GM18508 (cell line): Measurements from ENCODE around the gene NOXA1.
"Not testable (repeated sequence)": the region's sequence is repeated elsewhere in the genome, so short reads cannot be mapped to it uniquely, and the experiment has no call there.

Source experiments
- ATAC-seq: cut with Tn5 transposase; IDR thresholded peaks from one replicate; pipeline ENCODE4 v1.9.1; 2021; ENCODE audit warnings: moderate number of reproducible peaks; ENCODE audit not compliant: insufficient read depth, unreplicated experiment

The NOXA1 gene

DNA sequence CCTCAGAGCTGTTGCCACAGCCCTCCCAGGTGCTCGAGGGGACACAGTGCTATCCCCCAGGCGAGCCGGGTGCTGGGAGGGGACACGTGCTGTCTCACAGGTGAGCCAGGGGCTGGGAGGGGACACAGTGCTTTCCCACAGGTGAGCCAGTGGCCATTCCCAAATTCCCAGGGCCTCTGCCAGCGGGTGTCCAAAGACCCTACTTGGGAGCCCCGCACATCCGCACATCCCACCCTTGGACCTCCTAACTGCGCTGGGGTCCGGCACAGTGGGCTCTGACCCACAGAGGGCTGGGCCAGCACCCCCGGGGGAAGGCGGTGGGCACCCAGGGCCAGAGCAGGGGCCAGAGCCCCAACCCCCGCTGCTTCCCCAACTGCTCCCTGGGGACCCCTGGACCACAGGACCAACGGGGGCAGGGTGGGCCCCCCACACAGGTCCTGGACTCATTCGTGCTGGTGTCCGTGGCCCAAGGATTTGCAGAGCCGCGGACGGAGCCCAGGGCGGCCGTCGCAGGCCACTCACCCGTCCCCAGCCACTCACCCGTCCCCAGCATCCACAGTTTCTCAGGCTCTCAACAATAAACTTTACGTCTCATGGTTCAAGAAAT lies 18.1 kb upstream of the NOXA1 start:
- ATAC-seq, result no peak

DNA sequence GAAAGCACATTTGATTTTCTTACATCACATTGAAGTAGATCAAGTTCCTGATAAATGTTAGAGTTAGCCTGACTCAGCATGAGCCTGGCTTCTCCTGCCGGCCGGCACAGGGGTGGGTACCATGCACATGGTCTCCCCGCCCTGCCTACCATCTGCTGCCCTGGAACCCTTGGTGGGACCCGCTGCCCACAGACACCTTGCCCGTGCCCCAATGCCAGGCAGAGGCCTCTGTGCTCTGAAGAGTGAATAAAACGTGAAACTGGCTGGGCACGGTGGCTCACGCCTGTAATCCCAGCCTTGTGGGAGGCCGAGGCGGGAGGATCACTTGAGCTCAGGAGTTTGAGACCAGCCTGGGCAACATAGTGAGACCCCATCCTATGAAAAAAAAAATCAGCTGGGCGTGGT lies 17.5 kb upstream of the NOXA1 start:
- no peak for ATAC-seq

DNA sequence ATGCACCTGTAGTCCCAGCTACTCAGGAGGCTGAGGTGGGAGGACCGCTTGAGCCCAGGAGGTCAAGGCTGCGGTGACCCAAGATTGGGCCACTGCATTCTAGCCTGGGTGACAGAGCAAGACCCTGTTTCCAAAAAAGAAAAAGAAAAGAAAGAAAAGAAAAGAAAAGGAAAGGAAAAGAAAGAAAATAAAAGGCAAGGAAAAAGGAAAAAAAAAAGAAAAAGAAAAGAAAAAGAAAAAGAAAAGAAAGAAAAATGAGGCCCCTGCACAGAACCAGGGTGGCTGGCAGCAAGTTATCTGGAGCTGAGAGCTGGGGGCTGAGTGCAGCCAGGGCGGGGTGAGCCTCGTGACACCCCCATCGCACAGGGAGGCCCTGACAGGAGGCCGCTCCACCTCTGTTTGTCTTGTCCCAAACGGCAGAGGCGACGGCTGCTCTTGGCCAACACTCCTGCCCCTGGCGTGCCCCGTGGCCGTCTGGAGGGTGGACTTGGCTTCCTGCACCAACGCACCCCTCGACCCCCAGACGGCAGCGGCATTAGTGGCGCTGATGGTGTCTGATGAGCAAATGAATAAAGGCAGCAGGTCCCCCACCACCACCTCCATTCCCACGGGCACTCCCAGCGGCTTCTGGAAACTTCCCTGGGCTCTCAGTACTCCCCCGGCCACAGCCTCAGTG lies 17.0 kb upstream of the NOXA1 start:
- ATAC-seq, result no peak

DNA sequence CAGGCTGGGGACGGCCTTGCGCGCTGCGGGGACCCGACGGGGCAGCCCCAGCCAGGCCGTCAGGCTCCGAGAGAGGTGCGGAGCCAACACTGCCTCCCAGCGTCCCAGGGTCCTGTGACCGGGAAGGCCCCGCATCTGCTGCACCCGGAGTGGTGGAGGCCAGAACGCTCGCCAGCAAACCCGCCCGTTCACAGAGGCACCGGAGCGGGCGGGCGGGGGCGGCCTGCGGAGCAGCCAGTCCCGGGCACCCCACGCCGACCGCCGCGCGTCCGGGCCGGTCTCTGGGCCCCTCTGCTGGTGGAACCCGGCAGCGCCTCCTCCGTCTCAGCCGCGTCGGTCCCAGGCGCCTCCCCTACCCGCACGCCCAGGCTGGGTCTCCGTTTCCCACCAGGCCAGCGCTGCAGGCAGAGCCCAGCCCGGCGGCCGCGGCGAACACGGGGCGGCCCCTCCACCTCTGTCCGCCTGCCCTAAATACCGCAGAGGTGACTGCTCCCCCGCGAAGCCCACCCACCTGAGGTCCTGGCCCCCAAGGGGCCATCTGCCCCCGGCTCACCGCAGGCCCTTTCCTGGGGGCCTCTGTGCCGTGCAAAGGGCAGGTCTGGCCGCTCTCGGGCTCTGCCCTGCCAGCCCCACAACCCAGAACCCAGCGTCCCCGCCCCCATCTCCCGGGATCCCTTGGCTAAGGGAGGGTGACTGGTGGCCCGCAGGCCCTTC lies 16.2 kb upstream of the NOXA1 start:
- no peak for ATAC-seq

DNA sequence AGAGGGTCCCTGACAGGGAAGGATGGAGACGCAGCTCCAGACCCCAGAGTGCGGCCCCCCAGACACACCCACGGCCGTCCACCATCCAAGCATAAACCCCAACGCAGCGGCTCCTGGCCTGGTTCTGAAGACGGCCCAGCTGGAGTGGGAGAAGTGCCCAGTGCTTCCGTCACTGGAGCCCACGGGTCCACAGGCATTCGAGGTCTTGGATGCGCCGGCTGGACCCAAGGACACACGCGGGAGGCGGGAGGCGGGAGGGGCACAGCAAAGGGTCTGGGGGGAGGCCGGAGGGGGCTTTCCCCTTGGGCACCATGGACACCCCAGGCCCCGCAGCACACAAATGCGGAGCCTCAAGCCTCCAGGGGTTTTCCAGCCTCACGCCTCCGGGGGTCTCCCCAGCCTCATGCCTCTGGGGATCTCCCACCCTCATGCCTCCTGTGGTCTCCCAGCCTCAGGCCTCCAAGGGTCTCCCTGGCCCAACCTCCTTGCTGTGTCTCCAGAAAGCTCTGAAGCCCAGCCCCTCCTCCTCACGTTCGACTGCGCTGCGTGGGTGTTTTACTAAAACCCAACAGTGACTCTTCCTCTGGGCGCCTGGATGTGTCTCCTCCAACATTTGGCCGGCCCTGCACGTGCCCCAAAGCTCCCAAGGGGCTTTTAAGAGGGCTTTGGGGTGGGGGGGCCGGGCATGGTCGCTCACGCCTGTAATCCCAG lies 15.4 kb upstream of the NOXA1 start:
- no peak for ATAC-seq

DNA sequence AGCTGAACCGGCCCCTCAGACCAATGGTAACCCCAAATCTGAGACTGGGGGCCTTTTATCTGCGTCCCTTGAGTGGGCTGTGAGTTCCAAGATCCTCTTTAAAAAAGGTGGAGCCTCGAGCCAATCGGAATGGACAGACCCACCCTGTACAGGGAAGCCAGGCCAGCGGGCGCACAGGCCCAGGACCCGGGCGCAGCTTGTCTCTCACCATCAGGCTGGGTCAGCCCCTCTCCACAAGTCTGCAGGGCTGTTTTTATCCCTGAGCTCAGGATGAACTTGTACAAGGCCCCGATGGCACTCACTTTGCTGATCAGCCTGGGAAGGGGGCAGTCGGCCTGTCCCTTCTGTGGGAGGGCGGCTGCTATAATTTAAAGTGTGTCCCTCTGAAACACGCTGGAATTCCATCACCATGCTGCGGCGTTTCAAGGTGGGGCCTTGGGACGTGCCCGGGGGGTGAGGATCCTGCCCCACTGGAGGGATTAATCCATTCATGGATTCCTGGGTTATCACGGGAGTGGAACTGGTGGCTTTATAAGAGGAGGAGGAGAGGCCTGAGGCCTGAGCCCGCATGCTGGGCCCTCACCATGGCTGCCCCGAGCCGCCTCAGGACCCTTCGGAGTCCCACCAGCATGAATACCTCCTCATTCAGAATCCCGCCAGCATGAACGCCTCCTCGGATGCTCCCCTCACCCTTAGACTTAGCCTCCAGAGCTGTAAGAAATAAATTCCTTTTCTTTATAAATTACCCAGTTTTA lies 14.4 kb upstream of the NOXA1 start:
- no peak for ATAC-seq

DNA sequence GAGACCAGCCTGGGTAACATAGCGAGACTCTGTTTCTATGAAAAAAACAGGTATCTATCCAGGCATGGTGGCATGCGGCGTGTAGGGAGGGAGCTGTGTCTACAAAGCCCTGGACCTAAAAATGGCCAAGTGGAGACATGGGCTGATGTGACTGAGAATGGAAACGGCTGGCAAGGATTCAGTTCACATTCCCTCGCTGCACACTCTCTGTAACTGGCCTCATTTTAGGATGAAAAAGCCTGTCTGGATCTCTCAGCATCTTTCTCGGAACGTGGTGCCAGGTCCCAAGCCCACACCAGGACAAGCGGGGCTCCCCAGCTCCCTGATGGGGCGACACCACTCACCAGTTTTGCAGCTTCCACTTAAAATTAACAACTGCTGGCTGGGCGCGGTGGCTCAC lies 13.7 kb upstream of the NOXA1 start:
- no peak for ATAC-seq

DNA sequence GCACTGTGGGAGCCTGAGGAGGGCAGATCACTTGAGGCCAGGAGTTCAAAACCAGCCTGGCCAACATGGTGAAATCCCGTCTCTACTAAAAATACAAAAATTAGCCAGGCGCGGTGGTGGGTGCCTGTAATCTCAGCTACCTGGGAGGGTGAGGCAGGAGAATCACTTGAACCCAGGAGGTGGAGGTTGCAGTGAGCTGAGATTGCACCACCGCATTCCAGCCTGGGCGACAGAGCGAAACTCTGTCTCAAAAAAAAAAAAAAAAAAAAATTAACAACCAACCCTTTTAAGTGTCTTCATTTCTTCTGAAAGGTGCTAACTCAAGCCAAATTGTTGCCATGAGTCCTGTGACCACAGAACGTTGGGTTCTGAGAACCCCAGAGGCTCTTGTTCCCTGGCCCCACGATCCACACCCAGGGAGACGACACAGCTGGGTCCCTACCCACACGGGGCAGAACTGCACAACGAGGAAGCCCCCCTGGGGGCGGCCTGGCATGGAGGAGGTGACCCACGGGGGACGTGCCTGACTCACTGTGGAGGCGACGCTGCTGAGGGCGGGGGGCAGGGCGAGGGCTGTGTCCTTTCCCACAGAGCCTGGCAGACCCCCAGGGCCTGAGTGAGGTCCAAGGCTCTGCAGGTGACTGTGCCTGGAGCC lies 12.8 kb upstream of the NOXA1 start:
- not testable (repeated sequence) for ATAC-seq

DNA sequence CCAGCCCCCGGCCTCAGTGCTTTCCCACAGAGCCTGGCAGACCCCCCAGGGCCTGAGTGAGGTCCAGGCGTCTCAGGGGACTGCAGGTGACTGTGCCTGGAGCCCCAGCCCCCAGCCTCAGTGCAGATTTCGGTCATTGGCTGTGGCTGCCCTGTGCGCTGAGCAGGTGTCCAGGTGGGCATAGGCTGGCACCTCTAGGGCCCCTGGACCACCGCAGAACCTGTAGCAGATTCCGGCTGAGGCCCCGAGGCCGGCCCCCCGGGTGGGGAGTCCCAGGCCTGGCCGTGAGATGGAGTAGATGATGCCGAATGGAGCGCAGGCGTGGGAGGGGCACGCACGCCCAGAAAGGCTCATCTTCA lies 12.3 kb upstream of the NOXA1 start:
- no peak for ATAC-seq

DNA sequence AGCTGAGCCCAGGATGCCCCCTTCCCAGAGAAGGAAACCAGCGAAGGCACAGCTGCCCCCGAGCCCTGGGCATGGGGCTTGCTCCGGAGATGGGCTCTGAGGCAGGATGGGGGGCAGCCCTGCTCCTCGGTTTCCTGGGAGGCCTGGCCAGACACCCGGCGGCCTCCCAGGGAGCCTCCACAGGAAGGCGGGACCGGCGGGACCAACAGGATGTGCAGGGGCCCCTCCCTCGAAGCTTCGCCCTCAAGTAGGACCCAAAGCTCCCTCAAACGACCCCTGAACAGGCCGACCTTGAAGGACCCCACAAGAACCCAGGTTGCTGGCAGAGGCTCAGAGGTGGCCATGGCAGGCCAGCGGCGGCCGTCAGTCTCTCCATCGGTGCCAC lies 11.9 kb upstream of the NOXA1 start:
- ATAC-seq, result no peak

DNA sequence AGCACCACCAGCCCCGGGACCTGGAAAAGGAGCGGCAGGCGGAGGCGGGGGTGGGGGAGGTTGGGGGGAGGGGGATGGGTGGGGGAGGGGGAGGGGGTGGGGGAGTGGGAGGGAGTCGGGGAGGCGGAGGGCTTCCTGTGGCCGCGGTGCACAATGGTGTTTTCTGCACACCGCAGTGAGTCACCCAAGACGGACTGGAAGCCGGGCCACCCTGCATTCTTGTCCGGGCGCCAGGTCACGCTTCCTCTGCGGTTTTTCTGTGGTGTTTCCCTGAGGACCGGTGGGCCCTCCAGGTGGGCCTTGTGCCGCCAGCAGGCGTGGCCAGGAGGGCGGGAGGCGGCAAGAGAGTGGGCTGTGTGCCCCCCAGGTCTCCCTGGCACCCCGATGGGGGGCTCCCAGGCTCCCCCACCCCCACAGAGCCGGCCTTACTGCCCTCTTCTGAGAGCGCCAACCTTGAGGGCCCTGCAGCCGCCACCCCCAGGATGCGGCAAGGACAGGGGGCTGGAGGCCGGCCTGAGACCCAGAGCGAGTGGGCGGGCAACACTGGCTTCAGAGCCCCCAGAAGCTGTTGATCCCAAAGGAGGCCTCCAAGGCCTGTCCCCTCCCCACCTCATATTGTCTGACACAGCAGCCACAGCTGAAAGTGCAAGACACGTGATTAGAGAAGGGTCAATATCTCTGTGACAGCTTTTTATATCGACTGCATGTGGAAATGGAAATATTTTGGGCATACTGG lies 11.4 kb upstream of the NOXA1 start:
- no peak for ATAC-seq

DNA sequence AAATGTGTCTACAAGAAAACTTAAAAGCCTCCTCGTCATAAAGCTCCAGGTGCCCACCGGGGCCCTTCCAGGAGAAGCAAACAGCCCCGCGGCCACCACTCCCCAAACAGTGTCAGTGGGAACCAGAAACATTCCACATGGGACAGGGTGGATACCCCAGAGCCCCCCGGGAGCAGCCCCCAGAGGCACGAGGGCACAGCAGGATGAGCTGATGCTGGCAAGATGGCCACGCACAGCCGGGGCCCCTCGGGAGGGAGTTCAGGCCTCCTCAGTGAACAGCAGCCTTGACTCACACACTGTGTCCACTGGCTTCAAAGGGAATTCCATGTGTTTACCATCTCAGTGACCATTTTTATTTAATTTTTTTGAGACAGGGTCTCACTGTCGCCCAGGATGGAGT lies 10.8 kb upstream of the NOXA1 start:
- no peak for ATAC-seq

DNA sequence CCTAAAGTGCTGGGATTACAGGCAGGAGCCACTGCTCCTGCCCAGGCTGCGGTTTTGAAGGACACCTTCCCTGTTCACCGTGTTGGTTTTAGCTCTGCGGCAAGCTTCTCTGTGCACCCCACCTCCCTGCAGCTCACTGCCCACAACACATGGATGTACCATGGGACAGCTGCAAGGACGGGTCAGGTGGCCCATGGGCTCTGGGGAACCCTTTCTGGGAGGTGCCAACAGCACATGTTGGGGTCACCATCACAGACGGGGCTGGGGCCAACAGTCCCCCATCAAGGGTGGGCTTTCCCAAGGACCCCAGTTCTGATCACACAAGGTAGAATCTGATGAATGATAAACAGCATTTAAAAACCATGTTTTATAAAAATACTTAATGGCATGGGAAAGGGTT lies 7.7 kb upstream of the NOXA1 start:
- no peak for ATAC-seq

DNA sequence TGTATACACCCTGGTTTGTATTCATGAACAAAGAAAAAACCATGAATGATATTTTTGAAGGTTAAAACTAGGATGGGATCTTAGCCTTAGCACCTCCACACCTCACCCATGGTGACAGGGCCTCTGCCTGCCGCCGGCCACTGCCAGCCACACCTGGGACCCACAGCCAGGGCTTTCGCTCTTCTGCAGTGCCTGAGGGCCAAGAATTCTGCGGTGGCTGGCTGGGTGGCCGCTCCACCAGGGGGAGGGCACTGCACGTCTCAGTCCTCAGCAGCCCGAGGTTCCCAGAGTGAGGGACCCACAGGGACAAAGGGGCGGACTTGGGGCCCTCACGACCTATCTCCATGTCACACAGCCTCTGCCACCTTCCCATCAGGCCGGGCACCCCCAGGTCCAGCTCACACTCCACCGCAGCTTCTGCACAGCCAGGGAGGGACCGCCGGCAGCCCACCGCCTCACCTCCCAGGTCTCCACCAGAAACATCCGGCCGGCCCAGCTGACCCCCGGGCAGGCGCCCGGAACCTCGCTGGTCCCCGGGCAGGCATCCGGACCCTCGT lies 7.1 kb upstream of the NOXA1 start:
- ATAC-seq, result no peak

DNA sequence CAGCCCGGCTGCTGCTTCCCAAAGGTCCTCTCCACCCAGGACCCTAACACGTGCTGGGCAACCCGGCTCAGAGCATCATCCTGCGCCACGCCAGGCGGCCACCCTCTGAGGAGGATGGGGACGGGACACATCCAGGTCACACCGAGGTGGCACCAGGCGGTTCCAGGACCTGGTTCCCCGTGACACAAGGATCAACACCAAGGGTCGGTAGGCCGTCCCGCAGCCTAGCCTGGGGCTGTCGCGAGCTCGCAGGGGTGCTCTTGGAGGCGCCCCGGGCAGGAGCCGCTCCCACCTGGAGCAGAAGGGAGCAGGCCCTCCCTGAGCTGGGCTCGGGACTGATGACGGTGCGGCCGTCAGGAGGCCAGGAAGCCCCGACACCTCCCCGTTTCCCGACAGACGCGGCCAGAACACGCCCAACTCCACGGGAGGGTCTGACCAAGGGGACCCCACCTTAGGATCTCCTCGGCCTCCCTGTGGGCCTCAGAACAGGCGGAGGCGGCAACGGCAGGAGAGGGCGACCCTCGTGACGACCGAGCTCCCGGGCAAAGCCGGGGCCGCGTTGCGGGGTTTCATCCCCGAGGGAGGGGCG lies 6.5 kb upstream of the NOXA1 start:
- no peak for ATAC-seq

DNA sequence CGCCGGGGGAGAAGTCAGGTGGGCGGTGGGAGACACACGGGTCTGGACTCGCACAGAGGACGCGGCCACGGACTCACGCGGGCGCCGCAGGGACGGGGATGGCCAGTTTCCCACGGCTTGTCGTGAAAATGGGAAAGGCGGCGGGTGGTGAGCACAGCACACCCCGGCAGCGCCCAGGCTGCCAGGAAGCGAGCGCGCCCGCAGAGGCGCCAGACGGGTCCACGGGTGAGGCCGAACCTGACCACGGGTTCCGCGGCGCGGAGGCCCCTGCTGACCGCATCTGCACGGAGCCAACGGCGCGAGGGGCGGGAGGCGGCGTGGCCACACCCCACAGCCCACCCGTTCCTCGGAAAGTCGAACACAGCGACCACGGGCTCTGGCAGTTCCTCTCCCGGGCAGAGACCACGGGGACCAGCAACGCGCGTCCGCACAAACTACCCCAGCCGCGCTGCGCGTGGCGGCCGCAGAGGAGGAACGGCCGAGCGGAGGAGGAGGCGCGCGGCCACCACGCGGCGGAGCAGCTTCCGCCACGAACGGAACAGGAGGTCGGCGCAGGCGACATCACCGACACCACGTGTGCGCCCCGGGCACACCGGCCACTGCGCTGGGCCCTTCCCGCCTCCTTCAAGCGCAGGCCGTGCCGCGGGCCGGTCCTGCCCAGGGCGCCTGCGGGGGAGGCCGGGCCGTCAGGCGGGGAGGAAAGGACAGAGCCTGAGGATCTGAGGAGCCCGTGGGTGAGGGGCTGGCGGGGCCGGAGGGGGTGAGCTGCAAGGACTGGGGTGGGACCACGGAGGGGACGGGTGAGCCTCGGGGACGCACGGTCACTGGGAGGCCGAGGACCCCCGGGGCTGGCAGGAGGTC lies 5.8 kb upstream of the NOXA1 start:
- ATAC-seq, result no peak

DNA sequence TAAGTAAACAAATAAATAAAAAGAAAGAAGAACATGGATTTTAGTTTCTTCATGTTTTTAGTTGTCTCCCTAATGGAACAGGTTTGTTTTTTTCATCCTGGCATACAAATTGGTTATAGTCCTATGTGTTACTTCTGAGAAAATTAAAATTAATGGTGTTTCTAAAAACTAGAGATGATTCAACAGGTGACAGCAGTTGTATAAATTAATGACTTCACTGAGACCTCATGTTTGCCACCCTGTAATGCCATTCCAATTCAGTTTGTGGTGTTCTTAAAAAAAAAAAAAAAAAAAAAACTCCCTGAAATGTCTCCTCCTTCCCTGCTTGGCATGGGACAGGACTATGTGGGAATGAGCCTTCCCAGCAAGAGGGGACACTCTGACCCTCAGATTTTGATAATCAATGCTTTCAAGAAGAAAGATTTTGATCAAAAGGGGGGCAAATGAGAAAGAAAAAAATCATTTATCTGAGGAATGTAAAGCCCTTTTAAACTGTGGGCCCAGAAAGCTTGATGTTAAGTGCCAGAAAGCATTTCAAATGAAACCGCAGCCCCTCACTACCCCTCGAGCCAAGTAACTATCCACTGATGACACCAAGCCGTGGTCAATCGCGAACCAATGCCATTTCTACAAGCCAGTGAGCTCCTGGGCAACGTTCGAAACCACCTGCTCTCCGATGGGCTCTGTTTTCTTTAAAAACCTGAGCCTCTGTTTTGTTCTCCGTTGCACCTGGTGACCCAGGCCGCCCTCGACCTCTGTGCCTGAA lies 1.2 kb upstream of the NOXA1 start:
- no peak for ATAC-seq
